ENCODE results near the gene HECTD1.
"Not testable (repeated sequence)": the region's sequence is repeated elsewhere in the genome, so short reads cannot be mapped to it uniquely, and the experiment has no call there.

HECTD1 gene

GRCh38 chr14:31127690-31128089 lies 79.9 kb downstream of the HECTD1 start:
- no peak overlapping the region for H3K4me3 ChIP-seq (ENCODE audit: low read length)
- TF ChIP-seq ZNF274 (IDR thresholded peaks at IDR 0.05; ENCODE audit: low read depth, low read length) = no peak

- no peak overlapping the region for H3K4me3 ChIP-seq (ENCODE audit: low read length)
- TF ChIP-seq ZNF274 (IDR thresholded peaks at IDR 0.05; ENCODE audit: low read depth, low read length) = no peak
Measured at GRCh38 chr14:31126680-31127079, 80.9 kb downstream of the HECTD1 start.

- no peak overlapping the region for H3K4me3 ChIP-seq (ENCODE audit: low read length)
- no peak for TF ChIP-seq ZNF274 (IDR thresholded peaks at IDR 0.05; ENCODE audit: low read depth, low read length)
Measured at GRCh38 chr14:31125231-31125630, 82.4 kb downstream of the HECTD1 start.

- no peak for TF ChIP-seq ZNF274 (IDR thresholded peaks at IDR 0.05; ENCODE audit: low read depth, low read length)
- H3K4me3 ChIP-seq (ENCODE audit: low read length) = no peak overlapping the region
Measured at GRCh38 chr14:31124197-31124596, 83.4 kb downstream of the HECTD1 start.

GRCh38 chr14:31122921-31123320 lies 84.7 kb downstream of the HECTD1 start:
- no peak overlapping the region for H3K4me3 ChIP-seq (ENCODE audit: low read length)
- no peak for TF ChIP-seq ZNF274 (IDR thresholded peaks at IDR 0.05; ENCODE audit: low read depth, low read length)

- H3K4me3 ChIP-seq (ENCODE audit: low read length) = no peak overlapping the region
- TF ChIP-seq ZNF274 (IDR thresholded peaks at IDR 0.05; ENCODE audit: low read depth, low read length) = no peak
Measured at GRCh38 chr14:31122098-31122611, 85.4 kb downstream of the HECTD1 start.

- no peak overlapping the region for H3K4me3 ChIP-seq (ENCODE audit: low read length)
- no peak for TF ChIP-seq ZNF274 (IDR thresholded peaks at IDR 0.05; ENCODE audit: low read depth, low read length)
Measured at GRCh38 chr14:31118892-31119291, 88.7 kb downstream of the HECTD1 start.

- no peak for TF ChIP-seq ZNF274 (IDR thresholded peaks at IDR 0.05; ENCODE audit: low read depth, low read length)
- H3K4me3 ChIP-seq (ENCODE audit: low read length) = no peak overlapping the region
Measured at GRCh38 chr14:31113794-31114193, 93.8 kb downstream of the HECTD1 start.

GRCh38 chr14:31110872-31111271 lies 96.7 kb downstream of the HECTD1 start:
- no peak for TF ChIP-seq ZNF274 (IDR thresholded peaks at IDR 0.05; ENCODE audit: low read depth, low read length)
- H3K4me3 ChIP-seq (ENCODE audit: low read length) = no peak overlapping the region

- no peak overlapping the region for H3K4me3 ChIP-seq (ENCODE audit: low read length)
- TF ChIP-seq ZNF274 (IDR thresholded peaks at IDR 0.05; ENCODE audit: low read depth, low read length) = no peak
Measured at GRCh38 chr14:31109257-31109656, 98.3 kb downstream of the HECTD1 start.

GRCh38 chr14:31106768-31107167 lies 100.8 kb downstream of the HECTD1 start:
- TF ChIP-seq ZNF274 (IDR thresholded peaks at IDR 0.05; ENCODE audit: low read depth, low read length) = no peak
- H3K4me3 ChIP-seq (ENCODE audit: low read length) = no peak overlapping the region

GRCh38 chr14:31097081-31097480 lies 110.5 kb downstream of the HECTD1 start:
- TF ChIP-seq ZNF274 (IDR thresholded peaks at IDR 0.05; ENCODE audit: low read depth, low read length) = no peak
- H3K4me3 ChIP-seq (ENCODE audit: low read length) = no peak overlapping the region

GRCh38 chr14:31096255-31096654 lies 111.3 kb downstream of the HECTD1 start:
- no peak for TF ChIP-seq ZNF274 (IDR thresholded peaks at IDR 0.05; ENCODE audit: low read depth, low read length)
- no peak overlapping the region for H3K4me3 ChIP-seq (ENCODE audit: low read length)

- not testable (repeated sequence) for H3K4me3 ChIP-seq (ENCODE audit: low read length)
Measured at GRCh38 chr14:31095817-31096216, 111.8 kb downstream of the HECTD1 start.

- not testable (repeated sequence) for H3K4me3 ChIP-seq (ENCODE audit: low read length)
Measured at GRCh38 chr14:31093884-31094839, 113.4 kb downstream of the HECTD1 start.

All from GM08714 (cell line).